Eye (tissue), 1 donor: ENCODE measurements around the gene DSC3.
"Not testable (repeated sequence)": the region's sequence is repeated elsewhere in the genome, so short reads cannot be mapped to it uniquely, and the experiment has no call there.

Experiments
- DNase-seq: peaks from one replicate; pipeline ENCODE4 v3.0.0-alpha.2; 2015

The DSC3 gene

DNA sequence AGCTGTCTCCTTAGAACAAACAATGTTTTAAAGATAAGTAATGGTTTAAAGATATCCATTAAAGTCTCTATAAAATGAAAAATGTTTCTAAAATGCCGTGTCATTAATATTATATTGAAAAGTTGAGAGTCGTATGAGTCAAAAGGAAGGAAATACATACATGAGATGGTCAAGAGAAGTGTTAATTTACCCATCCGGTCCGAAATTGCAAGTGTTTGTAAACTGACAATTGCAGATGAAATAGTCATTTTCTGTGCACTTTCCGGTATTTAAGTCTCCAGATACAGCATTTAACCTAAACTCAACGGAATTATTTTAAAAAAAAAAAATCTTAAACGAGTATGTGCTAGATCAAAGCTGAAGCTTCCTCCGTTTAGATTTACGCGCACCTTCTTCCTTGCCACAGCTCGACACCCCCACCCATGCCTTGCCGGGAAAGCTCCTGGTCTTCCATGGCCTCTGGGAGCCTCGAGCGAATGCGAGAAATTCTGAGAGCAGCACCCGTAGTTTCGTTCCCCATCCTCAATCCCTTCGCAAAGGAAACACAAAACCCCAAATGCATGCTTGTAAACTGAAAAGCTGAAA, 1.8 kb downstream of the DSC3 start:
- peak; percentile 84 for DNase-seq

DNA sequence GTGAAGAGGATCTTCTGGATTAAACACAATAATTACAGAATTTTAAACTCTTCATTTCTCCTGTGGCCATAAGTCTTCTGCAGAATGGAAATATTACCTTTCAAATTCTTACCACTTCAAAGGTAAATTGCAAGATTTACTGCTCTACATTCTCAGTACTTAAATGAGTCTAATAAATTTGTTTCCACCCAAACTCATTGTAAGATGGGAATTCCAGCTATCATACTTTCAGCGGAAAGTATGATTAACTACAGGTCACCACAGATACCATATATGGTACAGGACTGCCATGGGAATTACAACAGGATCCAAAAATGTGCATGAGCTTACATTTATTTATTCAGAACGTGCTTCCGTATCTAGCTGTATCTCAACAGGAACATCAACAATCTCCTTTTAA, 3.1 kb downstream of the DSC3 start:
- peak; percentile 12 for DNase-seq

DNA sequence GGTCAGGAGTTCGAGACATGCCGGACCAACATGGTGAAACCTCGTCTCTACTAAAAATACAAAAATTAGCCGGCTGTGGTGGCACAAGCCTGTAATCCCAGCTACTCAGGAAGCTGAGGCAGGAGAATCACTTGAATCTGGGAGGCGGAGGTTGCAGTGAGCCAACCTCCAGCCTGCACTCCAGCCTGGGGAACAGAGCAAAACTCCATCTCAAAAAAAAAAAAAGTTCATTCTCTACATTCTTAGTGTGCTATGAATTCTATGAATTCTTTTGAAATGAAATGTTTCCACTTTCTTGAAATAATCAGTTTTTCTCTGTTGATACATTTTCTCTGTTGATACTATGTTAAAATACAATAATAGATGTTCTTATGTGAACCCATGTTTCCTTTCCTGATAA, 4.9 kb downstream of the DSC3 start:
- DNase-seq: not testable (repeated sequence)

DNA sequence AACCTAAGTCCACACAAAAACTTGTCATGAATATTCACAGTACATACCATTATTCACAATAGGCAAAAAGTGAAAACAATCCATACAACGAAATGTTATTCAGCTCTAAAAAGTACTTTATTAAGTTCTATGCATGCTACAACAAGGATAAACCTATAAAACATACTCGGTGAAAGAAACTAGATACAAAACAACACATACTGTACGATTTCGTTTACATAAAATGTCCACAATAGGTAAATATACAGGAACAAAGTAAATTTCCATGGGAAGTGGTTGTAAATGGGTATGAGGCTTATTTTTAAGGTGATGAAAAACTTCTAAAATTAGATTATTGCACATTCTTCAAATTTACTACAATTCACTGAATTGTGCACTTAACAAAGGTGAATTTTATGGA, 8.0 kb downstream of the DSC3 start:
- DNase-seq: no peak

DNA sequence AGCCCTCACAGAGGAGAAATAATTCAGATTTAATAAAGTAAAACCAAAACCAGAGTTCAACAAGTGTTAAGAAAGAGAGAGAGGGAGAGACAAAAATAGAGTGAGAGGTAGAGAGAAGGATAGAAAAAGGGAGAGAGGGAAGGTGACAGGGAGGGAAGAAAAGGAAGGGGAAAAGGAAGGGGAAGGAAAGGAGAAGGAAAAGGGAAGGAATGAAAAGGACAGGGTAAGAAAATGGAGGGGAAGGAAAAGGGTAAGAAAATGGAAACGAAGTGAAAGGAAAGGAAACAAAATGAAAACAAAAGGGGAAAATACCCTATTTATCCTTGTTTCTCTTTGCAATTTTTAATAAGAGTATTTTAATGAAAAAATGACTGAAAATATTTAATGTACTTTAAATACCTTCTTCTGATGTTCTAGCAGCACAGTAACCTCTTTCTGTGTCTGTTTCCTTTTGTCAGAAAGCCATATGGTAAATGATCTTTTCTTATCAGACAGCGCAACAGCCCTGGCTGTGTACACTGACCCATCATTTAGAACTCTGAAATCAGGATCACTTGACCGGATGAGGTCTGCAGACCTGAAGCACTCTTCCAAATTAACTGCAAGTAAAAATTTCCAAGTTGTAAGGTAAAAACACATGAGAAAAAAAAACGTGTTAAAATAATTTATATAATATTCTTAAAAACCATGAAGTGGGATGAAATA, 11.8 kb downstream of the DSC3 start:
- no peak for DNase-seq

DNA sequence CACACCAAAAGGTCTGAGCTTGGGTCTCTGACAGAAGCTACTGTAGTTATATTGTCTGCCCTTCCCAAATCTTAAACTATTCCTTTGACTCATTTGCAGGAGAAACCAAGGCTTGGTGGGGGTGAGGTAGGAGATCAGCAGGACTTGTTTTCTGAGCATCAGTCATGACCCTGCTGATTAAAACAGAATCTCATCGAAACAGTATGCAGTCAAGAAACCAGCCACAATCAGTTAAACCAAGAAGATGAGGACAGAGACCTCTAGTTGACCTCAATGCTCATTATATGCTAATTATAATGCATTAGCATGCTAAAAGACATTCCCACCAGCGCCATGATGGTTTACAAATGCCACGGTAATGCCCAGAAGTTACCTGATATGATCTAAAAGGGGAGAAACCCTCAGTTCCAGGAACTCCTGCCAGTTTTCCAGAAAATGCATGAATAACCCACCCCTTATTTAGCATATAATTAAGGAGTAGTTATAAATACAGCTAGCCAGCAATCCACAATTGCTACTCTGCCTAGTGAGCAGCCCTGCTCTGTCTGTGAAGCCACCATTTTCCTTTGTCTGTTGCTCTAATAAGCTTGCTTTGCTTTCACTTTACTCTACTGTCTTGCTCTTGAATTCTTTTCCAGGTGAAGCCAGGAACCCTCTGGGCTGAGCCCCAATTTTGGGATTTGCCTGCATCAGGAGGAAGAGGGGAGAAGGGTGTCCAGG, 26.7 kb downstream of the DSC3 start:
- DNase-seq: no peak

DNA sequence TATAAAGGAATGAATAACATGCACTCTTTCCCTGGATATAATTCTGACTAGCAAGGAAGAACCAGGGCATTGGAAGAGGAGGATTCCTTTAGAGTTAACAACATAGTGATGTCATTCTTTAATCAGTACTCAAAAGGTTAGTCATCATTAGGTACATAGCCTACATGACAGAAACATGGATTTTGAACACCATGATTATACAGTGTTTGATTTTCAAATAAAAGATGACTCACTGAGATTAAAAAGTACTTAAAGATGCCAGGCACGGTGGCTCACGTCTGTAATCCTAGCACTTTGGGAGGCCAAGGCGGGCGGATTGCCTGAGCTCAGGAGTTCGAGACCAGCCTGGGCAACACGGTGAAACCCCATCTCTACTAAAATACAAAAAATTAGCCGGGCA, 31.1 kb downstream of the DSC3 start:
- not testable (repeated sequence) for DNase-seq

DNA sequence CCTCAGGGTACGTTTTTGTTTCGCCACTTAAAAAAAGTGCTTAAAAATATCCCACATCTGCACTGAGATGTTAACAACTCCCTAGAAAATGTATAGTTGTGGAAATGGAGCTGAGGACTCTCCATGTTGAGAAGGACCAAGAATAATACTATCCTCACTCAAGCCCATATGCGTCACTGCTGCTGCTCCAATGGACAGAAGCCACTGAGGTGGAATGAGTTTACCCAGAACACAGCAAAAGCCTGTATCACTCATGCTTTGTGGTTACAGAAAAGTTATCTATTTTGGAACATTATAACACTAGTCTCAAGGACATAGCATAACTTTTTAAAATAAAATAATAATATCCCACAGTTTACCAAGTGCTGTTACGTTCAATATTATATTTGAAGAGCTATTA, 31.9 kb downstream of the DSC3 start:
- no peak for DNase-seq

DNA sequence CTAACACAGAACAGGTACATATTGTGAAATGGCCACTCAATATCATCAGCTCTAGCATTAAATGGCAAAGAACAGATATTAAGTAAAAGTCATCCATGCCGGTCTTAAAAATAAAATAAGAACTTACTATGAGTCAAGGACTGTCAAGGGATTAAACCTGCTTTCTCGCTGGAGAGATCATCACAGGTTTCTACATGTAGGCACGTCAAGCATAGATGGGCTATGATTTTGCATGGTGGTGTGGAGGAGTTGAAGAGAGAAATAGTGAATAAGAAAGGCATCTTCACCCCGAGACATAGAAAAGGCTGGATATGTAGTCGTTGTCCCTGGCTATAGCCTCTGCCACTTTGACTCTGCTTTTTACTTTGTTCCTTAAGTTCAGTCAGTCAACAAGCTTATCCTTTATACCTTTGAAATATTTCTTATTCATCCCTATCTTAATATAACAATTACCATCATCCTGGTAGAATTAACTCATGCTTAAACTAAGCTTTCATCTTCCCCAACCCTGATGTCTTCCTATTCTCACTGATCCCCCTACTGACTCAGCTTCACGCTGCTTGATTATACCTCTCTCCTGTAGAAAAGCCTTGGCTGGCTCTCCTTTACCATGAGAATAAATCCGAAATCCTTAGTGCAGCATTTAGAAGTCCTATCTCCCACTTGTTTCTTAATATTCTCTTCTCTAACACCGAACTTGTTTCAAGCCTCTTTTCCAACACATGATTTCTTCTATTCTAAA, 42.5 kb downstream of the DSC3 start:
- no peak for DNase-seq

DNA sequence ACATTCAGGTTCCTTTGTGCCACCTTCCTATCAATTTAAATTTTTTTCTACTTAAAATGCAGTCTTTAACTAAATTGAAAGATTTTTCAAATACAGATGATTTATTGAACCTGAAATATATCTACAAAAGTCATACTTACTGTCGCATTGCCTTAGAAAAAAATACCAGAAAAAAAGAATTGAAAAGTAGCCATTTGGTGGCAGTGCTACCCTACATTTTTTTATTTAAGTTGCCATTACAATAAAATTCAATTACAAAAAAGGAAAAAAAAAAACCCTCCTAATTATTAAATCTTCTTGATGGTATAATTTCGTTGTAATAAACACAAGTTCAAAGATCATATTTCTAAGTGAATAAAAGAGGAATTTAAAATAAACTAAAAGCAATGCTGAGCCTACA, 43.4 kb downstream of the DSC3 start:
- DNase-seq: no peak

DNA sequence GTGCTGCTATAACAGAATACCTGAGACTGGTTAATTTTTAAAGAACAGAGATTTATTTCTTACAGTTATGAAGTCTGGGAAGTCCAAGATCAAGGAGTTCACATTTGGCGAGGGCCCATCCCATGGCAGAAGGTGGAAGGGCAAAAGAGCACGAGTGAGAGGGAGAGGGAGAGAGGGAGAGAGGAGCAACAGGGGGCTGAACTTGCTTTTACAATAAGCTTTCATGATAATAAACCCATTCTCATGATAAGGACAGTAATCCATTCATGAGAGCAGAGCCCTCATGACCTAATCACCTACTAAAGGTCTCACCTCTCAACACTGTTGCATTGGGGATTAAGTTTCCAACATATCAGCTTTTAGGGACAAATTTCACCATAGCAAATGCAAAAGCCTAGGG, 45.3 kb downstream of the DSC3 start:
- DNase-seq: no peak

DNA sequence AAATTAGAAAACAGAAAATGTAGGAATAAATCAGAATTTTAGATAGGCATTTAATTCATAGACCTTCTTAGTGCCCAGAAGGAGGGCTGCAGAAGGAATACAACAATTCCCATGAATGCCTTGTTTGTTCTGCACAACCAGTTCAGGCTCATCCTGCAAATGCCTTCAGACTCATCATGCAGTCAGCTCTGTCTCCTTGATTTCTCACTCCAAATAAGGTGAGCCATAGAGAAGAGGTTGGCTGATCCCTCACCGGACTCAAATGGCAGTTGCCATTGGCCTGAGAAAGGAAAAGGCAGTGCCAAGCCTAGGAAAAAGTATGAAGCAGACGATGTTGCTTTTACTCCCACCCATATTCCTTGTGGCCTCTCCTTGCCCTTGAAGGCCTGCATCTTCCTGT, 50.3 kb downstream of the DSC3 start:
- no peak for DNase-seq

DNA sequence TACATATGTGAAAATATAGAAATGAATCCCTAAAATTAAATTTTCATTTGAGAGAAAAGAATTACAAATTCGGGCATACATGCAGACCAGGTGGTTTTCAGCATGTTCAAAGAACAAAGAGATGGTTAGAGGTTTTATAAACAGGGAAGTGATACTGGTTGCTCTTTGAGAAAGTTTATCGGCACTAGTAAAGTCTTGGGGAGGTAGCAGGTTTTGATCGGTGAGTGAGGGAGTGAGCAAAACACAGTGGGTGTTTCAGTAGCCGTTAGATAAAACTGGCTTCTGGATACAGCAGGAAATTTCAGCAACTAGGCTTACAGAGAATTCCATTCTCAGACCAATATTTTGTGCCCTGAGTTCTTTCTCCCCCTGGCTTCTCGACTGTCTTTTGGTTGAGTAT, 51.1 kb downstream of the DSC3 start:
- no peak for DNase-seq

DNA sequence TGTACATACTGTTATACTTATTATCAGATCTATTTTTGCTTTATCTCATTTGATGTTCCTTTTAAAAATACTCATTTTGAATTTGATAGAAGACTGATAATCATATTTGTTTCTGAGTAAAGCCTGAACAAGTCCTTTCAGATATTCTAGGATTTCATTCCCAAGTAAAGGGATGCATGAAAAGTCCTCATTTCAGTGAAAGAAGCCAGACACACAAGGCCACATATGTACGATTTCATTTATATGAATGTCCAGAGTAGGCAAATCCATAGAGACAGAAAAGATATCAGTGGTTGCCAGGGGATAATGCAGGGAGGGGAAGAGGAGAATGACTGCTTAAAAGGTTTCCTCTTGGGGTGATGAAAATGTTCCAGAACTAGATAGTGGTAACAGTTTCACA, 53.4 kb downstream of the DSC3 start:
- no peak for DNase-seq

DNA sequence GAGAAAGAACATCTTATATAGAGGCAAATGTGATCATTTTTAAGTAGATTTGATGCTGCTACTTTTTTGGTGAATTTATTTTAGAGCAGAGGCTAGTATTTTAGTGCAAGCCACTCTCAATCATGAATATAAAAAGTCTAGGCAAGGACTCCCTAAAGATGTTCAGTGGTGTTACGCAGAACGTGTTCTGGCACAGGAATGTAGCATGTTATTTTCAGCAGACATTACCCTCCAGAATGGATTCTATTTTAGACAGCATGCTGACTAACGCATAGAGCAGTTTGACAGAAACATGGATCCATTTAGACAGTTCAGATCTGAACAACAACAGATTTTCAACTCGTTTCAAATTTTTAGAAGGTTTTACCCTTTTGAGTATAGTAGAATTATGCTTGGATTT, 54.1 kb downstream of the DSC3 start:
- no peak for DNase-seq

DNA sequence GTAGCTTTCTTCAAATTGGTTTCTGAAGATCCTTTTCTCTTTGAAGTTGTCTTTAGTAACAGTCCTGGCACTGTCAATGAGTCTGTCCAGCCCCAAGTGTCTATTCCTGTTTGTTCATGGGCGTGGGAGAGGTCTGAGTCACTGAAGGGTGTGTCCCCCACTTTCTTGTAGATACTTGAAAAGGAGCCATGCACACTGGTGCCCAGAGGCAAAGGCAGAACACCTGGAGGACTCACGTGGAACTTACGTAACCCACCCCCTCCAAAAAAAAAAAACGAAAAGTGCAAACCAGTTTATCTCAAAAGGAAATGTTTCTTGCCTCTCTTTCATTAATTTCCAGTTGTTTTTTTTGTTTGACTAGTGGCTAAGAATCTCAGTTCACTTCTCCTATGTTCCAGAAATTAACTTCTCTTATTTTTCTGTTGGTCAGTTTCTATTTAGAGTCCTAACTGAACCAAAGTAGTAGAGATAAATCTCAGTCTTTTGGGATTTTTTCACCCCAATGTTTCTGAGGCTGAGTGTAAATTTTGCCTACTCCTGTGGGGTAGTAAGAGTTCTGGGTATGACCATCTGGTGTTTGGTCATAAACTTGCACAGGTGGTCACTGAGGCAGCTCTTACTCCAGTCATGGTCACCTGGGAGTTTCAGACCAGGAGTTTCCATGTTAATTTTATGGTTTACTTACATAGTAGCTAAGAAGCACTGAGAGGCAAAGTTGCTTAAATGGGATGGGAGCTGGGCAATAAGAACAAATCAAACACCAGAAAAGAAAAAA, 54.9 kb downstream of the DSC3 start:
- DNase-seq: peak; percentile 38

DNA sequence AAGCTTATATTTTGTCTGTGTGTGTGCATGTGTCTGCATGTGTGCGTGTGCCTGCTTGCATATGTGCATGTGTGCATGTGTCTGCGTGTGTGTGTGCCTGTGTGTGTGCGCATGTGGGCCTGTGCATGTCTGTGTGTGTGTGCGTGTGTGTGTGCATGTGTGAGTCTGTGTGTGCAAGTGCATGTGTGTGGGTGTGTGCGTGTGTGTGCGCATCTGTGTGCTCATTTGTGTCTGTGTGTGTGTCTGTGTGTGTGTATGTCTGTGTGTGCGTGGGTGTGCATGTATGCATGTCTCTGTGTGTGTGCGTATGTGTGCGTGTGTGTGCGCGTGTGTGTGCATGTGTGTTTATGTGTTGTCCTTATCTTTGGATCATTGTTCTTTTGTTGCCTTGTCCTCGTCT, 56.8 kb downstream of the DSC3 start:
- DNase-seq: no peak

DNA sequence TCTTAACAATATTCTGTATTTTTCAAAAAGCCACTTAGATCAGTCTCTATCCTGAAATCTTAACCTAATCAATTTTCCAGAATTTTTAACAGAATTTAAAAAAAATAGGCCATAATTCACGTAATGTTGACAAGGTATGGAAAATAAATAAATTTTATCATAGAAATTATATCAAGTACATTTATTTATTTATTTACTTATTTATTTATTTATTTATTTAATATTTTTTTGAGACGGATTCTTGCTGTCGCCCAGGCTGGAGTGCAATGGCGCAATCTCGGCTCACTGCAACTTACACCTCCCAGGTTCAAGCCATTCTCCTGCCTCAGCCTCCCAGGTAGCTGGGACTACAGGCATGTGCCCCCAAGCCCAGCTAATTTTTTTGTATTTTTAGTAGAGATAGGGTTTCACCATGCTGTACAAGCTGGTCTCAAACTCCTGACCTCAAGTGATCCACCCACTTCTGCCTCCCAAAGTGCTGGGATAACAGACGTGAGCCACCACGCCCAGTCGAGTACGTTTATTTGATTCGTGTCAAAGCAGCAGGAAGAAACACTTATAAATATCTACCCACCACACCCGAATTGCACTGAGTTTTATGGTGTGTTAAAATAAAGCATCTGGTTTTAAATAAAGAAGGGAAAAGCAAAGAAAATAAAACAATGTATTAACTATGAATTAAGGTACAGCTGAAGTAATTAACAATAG, 60.1 kb downstream of the DSC3 start:
- no peak for DNase-seq

DNA sequence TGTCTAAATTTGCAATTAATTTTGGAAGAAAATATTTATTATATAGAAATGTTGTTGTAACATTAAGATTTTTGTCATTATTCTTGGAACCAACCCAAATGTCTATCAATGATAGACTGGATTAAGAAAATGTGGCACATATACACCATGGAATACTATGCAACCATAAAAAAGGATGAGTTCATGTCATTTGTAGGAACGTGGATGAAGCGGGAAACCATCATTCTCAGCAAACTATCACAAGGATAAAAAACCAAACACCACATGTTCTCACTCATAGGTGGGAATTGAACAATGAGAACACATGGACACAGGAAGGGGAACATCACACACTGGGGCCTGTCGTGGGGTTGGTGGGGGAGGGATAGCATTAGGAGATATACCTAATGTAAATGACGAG, 64.5 kb downstream of the DSC3 start:
- DNase-seq: not testable (repeated sequence)

DNA sequence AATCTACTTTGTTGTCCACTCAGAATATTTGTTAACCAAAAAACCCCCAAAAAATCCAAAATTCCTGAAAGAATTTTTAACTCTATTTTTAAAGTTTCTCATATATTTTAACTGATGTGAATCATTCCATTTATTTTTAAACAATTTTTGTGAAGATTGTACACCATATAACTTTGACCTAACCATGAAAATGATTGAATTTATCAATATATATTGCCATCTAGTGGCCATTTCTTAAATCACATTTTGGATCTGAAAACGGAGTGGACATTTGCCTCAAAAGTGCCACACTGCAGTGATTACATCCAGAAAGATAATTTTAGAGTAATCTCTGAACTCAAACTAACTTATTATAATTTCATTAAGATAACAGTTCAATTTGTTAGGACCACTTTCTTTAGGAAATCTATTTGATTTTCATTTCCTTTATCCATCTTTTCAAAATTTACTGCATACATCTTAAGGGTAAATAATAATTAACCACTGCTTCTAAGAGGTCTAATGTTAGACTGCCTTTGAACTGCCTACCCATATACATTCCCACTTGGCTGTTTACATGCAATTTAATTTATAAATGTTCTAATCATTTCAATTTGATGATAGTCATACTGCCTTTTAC, 71.1 kb downstream of the DSC3 start:
- peak; percentile 79 for DNase-seq

DNA sequence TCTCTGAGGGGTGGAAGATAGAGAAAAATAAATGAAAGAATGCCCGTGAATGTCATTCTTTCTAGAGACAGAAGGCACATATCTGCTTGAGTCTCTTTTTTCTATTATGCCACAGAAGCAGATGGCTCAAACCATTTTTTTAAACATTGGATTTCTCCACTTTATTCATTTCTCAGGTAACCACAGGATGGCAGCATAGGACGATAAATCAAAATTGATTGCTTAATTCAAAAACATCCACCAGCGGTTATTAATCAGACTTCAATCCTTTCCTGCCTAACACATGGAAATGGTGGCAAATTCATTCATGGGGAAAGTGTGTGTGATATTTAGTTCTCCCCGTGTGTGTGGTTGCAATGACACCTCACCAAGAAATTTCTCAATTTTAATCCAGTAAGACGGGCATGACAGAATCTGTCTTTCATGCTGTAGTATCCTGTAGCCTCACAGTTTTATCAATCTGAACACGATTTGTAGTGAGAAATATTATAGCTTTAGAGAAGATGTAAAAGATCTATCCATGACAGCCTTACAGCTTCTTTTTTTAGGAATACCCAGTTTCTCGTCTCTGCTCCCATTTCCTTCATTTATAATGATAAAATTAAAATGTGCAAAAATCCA, 72.2 kb downstream of the DSC3 start:
- peak; percentile 80 for DNase-seq
